ENCODE results near the gene APRT.

Gene APRT, protein sequence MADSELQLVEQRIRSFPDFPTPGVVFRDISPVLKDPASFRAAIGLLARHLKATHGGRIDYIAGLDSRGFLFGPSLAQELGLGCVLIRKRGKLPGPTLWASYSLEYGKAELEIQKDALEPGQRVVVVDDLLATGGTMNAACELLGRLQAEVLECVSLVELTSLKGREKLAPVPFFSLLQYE

GRCh38 chr16:88811769-88812512, at the start of gene APRT:
Gene APRT, minus strand, starts transcription at chr16:88811928. Its CDS starts 29 bp downstream, at chr16:88811899.
- CTCF ChIA-PET: interaction anchor here (0.7 to 2.3 kb wide), 4 partner anchors 30 to 355 kb away, joined by 3 to 12 read pairs (median 6); partner anchors contain the start of genes GALNS and TRAPPC2L
- Mint-ChIP-seq H3K4me3 (peak within 1 kb of the TSS; percentile 90), H3K27me3 (no peaks in the 10 kb centered on the region), H3K36me3 (peaks cover 15% of the 10 kb centered on the region), H3K27ac (peak within 1 kb of the TSS; percentile 99), H3K4me1 (peaks cover 29% of the 10 kb centered on the region), H3K9me3 (no peaks in the 10 kb centered on the region)
- DNase-seq: peak; percentile 97

- CTCF ChIA-PET: no interaction called here
- Mint-ChIP-seq H3K27me3 (peaks cover 3% of the 10 kb centered on the region), H3K36me3 (peaks cover 16% of the 10 kb centered on the region), H3K27ac (no peak overlapping the region), H3K4me1 (peaks cover 17% of the 10 kb centered on the region), H3K4me3 (no peak overlapping the region), H3K9me3 (no peaks in the 10 kb centered on the region)
- DNase-seq: no peak
Measured at GRCh38 chr16:88861359-88861758, 49.6 kb upstream of the APRT start.

DNA sequence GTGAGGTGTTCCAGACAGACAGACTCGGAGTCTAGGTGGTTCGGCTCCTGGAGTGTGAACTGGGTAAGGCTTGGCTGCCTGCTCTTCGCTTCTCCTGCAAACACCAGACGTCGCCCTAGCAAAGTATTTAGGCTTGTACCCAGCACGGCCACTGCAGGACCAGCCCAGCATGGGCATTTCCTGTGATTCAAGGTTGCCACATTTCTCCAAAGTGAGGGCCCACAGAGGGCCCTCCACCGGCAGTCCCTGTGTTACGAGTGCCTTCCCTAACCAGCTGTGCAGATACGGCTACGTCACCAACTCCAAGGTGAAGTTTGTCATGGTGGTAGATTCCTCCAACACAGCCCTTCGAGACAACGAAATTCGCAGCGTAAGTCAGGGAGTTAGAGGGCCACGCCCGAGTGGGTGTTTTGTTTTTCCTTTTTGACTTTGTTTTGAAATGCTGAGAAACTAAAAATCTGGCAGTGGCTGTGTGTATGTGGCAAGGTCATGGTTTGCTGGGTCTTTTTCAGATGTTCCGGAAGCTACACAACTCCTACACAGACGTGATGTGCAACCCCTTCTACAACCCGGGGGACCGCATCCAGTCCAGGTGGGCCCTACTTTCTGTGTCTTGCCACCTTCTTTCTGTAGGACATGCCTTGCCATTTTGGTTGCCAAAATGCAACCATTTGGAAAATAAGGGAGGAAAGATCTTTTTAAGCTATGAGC, 47.8 kb upstream of the APRT start:
- no peak for DNase-seq
- H3K27me3 Mint-ChIP-seq: no peaks in the 10 kb centered on the region
- H3K9me3 Mint-ChIP-seq: no peaks in the 10 kb centered on the region
- CTCF ChIA-PET: no interaction called here
- no peak overlapping the region for H3K27ac Mint-ChIP-seq
- H3K4me3 Mint-ChIP-seq: no peak overlapping the region
- peaks cover 16% of the 10 kb centered on the region for H3K36me3 Mint-ChIP-seq
- H3K4me1 Mint-ChIP-seq: peaks cover 31% of the 10 kb centered on the region

GRCh38 chr16:88857728-88858339, 46.1 kb upstream of the APRT start:
- CTCF ChIA-PET: interaction anchor here (0.7 to 2.1 kb wide), 14 partner anchors 9 to 358 kb away, joined by 3 to 14 read pairs (median 5); partner anchors contain the start of gene PABPN1L
- Mint-ChIP-seq H3K4me1 (peaks cover 34% of the 10 kb centered on the region), H3K27ac (peak overlapping the region; percentile 87), H3K36me3 (peaks cover 16% of the 10 kb centered on the region), H3K4me3 (peak overlapping the region; percentile 90), H3K9me3 (no peaks in the 10 kb centered on the region), H3K27me3 (no peaks in the 10 kb centered on the region)
- peak; percentile 87 for DNase-seq

- Mint-ChIP-seq H3K27me3 (no peaks in the 10 kb centered on the region), H3K27ac (peak within 1 kb of the TSS; percentile 87), H3K9me3 (no peaks in the 10 kb centered on the region), H3K4me3 (peak within 1 kb of the TSS; percentile 90), H3K4me1 (peaks cover 34% of the 10 kb centered on the region), H3K36me3 (peaks cover 16% of the 10 kb centered on the region)
- CTCF ChIA-PET: interaction anchor here (0.7 to 2.1 kb wide), 14 partner anchors 9 to 359 kb away, joined by 3 to 14 read pairs (median 5); partner anchors contain the start of gene PABPN1L
- DNase-seq: peak; percentile 99
Measured at GRCh38 chr16:88856828-88857727, 45.4 kb upstream of the APRT start, which contains the start of the genes GALNS and TRAPPC2L. Gene GALNS, minus strand, starts transcription at chr16:88856947. Its CDS starts 70 bp downstream, at chr16:88856877. Gene TRAPPC2L, plus strand, starts transcription at chr16:88857127. Its CDS starts 24 bp downstream, at chr16:88857151.

DNA sequence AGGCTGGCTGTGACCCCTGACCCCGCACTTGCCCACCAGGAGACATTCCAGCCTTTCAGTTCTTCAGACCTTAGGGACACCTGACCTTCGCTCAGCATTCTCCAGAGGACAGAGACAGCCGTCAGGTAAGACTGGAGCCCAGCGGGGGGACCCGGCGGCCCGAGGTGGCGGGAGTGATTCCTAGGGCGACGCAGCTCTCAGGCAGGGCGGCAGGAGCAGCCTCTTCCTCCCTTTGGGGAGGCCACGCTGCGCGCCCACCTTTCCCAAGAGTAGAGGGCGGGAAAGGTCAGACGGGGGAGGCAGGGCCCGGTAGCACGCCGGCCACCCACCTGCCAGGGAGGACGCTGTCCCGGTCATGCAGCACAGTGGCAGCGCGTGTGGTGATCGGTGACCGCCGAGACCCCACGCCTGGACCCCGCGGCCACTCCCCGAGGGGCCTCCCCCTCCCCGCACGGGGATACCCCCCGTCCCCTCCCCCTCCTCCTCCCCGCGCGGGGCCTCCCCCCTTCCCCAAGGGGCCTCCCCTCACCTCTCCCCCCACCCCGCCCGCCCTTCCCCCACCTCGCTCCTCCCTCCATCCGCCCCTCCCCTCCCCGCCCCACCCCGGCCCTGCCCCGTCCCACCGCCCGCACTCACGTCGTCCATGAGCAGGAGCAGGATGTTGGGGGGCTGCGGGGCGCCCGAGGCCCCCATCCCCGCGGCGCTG, 44.5 kb upstream of the APRT start:
- Mint-ChIP-seq H3K4me3 (peak overlapping the region; percentile 90), H3K36me3 (peaks cover 14% of the 10 kb centered on the region), H3K4me1 (peaks cover 34% of the 10 kb centered on the region), H3K27ac (peak overlapping the region; percentile 73), H3K9me3 (no peaks in the 10 kb centered on the region), H3K27me3 (no peaks in the 10 kb centered on the region)
- CTCF ChIA-PET: interaction anchor here (1.6 to 2.1 kb wide), 6 partner anchors 10 to 113 kb away, joined by 3 to 14 read pairs (median 7); no protein-coding TSS in a partner anchor
- no peak for DNase-seq

DNA sequence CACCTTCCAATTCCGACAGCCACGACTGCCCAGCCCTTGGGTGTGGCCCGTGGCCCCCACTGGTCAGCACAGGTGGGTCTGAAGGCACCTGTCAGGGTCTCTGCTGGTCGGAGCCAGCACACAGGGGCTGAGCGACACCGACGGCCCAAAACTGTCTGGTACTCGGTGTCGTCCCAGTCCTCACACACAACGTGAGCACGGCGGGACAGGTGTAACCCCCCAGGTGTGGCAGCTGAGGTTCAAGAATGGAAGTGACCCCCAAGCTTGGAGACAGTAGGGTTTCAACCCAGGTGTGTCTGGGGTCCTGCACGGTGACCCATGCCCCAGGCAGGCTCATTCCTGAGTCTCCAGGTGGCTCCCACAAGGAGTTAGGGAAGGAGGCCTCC, 44.0 kb upstream of the APRT start:
- Mint-ChIP-seq H3K36me3 (peaks cover 10% of the 10 kb centered on the region), H3K27ac (peak overlapping the region; percentile 73), H3K4me3 (peak overlapping the region; percentile 68), H3K27me3 (no peaks in the 10 kb centered on the region), H3K9me3 (no peaks in the 10 kb centered on the region), H3K4me1 (peaks cover 34% of the 10 kb centered on the region)
- CTCF ChIA-PET: interaction anchor here (1.6 kb wide), 1 partner anchor 43 kb away, joined by 3 read pairs; no protein-coding TSS in a partner anchor
- no peak for DNase-seq

GRCh38 chr16:88855176-88855575, 43.4 kb upstream of the APRT start:
- H3K4me1 Mint-ChIP-seq: peaks cover 34% of the 10 kb centered on the region
- CTCF ChIA-PET: interaction anchor here (1.6 kb wide), 1 partner anchor 43 kb away, joined by 3 read pairs; no protein-coding TSS in a partner anchor
- peaks cover 9% of the 10 kb centered on the region for H3K36me3 Mint-ChIP-seq
- DNase-seq: no peak
- H3K27me3 Mint-ChIP-seq: no peaks in the 10 kb centered on the region
- no peaks in the 10 kb centered on the region for H3K9me3 Mint-ChIP-seq
- peak overlapping the region; percentile 68 for H3K4me3 Mint-ChIP-seq
- peak overlapping the region; percentile 25 for H3K27ac Mint-ChIP-seq

DNA sequence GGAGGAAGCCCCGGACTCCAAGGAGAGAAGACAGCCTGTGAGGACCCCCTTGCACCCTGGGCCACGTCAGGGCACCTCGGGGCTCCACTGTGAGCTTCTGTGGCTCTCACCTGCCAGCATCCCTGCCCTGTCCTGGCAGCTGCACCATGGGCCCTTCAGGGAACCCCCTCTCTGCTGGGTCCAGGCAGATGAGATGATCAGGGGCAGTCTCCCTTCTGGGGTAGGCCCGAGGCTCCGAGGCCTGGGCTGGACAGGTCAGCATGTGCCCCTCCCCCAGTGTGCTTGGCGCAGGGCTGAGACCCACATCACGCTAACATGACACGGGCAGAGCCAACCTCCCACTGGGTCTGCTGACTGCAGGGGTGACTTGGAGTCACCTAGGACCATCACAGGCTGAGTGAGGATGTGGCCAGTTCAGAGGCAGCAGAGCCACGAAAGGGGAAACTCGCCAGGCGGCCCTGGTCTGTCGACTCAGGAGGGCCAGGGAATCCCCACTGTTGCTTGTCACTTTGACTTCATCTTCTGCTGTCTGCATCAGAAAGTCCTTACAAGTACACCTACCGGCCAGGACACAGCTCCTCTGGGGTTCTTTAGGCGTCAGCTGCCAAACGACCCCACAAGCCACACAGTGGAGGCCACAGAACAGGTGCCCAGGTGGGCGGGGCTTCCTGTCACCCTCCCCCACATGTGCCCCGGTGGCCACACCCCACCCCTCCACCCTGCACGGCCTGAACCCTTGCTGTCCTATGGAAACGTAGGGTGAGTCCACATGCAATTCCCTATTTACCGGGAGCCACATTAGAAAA, 42.8 kb upstream of the APRT start:
- CTCF ChIA-PET: interaction anchor here (1.6 kb wide), 1 partner anchor 42 kb away, joined by 3 read pairs; no protein-coding TSS in a partner anchor
- Mint-ChIP-seq H3K9me3 (no peaks in the 10 kb centered on the region), H3K4me1 (peaks cover 34% of the 10 kb centered on the region), H3K27me3 (no peaks in the 10 kb centered on the region), H3K27ac (no peak overlapping the region), H3K36me3 (peaks cover 3% of the 10 kb centered on the region), H3K4me3 (peak overlapping the region; percentile 31)
- peak; percentile 33 for DNase-seq

- H3K36me3 Mint-ChIP-seq: peaks cover 1% of the 10 kb centered on the region
- peaks cover 27% of the 10 kb centered on the region for H3K4me1 Mint-ChIP-seq
- H3K27me3 Mint-ChIP-seq: no peaks in the 10 kb centered on the region
- DNase-seq: no peak
- no peaks in the 10 kb centered on the region for H3K9me3 Mint-ChIP-seq
- no peak overlapping the region for H3K27ac Mint-ChIP-seq
- no peak overlapping the region for H3K4me3 Mint-ChIP-seq
- CTCF ChIA-PET: no interaction called here
Measured at GRCh38 chr16:88853325-88853941, 41.7 kb upstream of the APRT start.

DNA sequence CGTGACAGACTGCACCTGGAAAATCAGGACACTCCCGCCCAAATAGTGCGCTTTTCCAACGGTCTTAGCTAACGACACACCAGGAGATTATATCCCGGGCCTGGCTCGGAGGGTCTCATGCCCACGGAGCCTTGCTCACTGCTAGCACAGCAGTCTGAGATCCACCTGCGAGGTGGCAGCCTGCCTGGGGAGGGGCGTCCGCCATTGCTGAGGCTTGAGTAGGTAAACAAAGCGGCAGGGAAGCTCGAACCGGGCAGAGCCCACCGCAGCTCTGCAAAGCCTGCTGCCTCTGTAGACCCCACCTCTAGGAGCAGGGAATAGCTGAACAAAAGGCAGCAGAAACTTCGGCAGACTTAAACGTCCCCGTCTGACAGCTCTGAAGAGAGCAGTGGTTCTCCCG, 39.9 kb upstream of the APRT start:
- Mint-ChIP-seq H3K36me3 (no peaks in the 10 kb centered on the region), H3K27me3 (no peaks in the 10 kb centered on the region), H3K4me3 (no peak overlapping the region), H3K4me1 (peaks cover 17% of the 10 kb centered on the region), H3K9me3 (no peaks in the 10 kb centered on the region), H3K27ac (no peak overlapping the region)
- CTCF ChIA-PET: no interaction called here
- no peak for DNase-seq

Data from activated naive CD4-positive, alpha-beta T cell treated with anti-CD3 and anti-CD28 coated beads, Interleukin-2, amount 10 ng/mL, durations not matched to agents 7 days and 5 days (primary cell).